GM10847 (cell line): ENCODE measurements around the gene MED26.
A peak's percentile ranks its signal among the peaks of the same experiment; 100 is the strongest.

Experiments
- POLR2A ChIP-seq: IDR thresholded peaks from 2 replicates; pipeline ENCODE4 v1.6.1; 2011; ENCODE audit not compliant: insufficient read length; ENCODE audit errors: extremely low read depth

MED26 gene, protein sequence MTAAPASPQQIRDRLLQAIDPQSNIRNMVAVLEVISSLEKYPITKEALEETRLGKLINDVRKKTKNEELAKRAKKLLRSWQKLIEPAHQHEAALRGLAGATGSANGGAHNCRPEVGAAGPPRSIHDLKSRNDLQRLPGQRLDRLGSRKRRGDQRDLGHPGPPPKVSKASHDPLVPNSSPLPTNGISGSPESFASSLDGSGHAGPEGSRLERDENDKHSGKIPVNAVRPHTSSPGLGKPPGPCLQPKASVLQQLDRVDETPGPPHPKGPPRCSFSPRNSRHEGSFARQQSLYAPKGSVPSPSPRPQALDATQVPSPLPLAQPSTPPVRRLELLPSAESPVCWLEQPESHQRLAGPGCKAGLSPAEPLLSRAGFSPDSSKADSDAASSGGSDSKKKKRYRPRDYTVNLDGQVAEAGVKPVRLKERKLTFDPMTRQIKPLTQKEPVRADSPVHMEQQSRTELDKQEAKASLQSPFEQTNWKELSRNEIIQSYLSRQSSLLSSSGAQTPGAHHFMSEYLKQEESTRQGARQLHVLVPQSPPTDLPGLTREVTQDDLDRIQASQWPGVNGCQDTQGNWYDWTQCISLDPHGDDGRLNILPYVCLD

GRCh38 chr19:16628183-16628983 lies at the start of gene MED26:
MED26 (minus strand) TSS chr19:16628204; CDS start chr19:16627943, 261 bp downstream.
- peak; percentile 93 for TF ChIP-seq POLR2A

GRCh38 chr19:16677055-16677454 lies 49.1 kb upstream of the MED26 start:
- TF ChIP-seq POLR2A = no peak

GRCh38 chr19:16676101-16676798 lies 48.2 kb upstream of the MED26 start:
- TF ChIP-seq POLR2A = no peak

- no peak for TF ChIP-seq POLR2A
Observed at GRCh38 chr19:16673231-16673630, 45.2 kb upstream of the MED26 start.

DNA sequence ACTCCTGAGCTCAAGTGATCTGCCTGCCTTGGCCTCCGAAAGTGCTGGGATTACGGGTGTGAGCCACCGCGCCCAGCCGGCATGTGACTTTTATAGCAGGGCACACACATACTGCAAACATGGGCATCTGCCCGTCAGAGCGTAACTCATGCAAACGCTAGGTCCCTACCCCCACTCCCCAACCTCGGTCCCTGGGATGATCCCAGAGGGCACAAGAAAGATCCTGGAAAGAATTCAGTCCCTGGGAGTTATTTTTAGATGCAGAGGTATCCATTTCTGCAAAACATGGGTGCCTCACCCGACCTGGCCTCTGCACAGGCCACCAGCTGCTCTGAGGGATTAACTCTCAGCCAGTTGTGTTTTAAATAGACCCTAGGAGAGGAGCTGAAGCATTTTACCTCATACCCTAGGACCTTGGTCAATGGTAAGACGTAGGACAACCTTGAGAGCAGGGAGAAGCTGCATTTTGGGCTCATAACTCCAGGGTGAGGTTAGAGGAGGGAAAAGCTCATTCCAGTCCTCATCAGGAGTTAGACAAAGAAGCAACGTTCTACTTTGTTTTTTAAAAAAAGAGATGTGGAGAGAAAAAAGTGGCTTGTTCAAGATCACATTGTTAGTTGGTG lies 43.8 kb upstream of the MED26 start:
- no peak for TF ChIP-seq POLR2A

DNA sequence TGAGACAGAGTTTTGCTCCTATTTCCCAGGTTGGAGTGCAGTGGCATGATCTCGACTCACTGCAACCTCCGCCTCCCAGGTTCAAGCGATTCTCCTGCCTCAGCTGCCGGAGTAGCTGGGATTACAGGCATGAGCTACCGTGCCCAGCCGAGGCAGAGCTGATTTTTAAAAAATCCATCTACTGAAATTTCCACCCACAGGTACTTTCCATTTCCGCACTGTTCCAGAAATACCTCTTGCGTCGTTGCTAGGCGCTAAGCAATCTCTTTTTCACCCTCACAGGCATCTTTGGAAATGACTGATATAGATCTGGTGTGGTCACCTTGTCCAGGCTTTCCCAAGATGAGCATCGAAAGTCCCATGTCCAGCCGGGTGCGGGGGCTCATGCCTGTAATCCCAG lies 42.3 kb upstream of the MED26 start:
- TF ChIP-seq POLR2A = no peak

DNA sequence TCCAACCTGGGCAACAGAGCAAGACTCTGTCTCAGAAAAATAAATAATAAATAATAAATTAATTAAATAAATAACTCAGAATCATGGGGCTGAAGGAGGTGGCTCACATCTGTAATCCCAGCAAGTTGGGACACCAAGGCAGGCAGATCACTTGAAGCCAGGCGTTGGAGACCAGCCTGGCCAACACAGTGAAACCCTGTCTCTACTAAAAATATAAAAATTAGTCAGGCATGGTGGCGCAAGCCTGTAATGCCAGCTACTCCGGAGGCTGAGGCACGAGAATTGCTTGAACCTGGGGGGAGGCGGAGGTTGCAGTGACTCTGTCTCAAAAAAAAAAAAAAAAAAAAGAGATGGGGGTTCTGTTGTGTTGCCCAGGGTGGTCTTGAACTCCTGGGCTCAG lies 40.2 kb upstream of the MED26 start:
- no peak for TF ChIP-seq POLR2A

GRCh38 chr19:16661480-16662034 lies 33.6 kb upstream of the MED26 start:
- no peak for TF ChIP-seq POLR2A

- peak; percentile 28 for TF ChIP-seq POLR2A
Observed at GRCh38 chr19:16660763-16661479, 32.9 kb upstream of the MED26 start, which contains the start of gene TMEM38A. TMEM38A (plus strand) TSS chr19:16661139; CDS start chr19:16661218, 79 bp downstream.

DNA sequence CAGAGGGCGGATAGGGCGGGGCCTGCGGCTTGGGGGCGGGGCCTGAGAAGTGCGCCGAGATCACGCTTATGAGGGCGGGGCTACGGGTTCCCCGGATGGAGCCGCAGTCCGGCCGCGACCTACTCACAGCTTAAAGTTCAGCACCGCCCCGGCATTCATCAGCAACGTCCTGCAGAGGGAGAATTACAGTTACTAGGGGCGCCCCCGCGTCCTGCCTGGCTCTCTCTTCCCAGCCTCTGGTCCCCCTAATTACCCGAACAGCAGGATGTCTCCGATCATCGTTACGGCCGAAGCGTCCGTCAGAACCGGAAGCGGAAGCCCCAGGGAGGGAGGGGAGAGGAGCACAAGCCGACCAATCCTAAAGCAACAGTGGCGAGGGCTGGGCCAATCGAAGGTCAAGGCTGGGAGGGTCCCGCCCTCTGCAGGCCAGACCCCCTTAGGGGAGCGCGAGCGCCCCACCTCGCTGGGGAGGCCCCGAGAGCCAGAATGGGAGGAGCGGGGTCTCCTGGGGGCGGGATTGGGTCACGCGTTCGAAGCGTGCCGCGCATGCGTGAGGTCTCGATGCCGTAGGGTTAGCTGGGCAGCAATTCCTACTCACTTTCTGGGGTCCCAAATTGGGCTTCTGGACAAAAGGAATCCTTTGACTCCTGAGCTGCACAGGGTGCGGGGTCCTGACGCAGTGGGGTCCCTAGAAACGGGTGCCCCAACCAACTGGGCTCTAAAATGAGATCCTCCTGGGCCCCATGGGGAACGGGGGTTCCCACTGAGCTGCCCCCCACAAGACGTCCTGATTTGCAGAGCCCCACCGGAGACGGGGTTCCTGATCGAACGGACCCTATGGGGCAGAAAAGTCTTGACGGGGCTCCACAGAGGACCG lies 32.1 kb upstream of the MED26 start, which contains the start of gene SMIM7:
Gene SMIM7 (minus strand): TSS at position 313 of the 877 bp plus-strand sequence. CDS start 34 bp downstream, at position 279.
- TF ChIP-seq POLR2A = peak; percentile 89

DNA sequence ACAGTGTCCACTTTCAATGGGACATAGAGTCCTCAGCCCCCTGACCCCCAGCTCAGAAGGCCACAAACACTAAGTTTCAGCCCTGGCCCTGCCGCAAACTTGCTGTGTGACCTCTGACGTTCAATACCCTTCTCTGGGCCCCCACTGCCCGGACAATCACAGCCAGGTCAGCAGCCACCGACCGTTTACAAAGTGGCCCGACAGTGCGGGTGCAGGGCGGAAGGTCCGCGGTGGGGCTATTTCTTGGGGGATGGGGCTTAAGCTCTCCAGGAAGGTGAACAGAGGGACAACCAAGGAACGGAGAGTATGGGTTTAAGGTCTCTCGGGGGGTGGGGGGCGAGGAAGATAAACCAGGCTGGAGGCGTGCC lies 31.4 kb upstream of the MED26 start:
- no peak for TF ChIP-seq POLR2A

DNA sequence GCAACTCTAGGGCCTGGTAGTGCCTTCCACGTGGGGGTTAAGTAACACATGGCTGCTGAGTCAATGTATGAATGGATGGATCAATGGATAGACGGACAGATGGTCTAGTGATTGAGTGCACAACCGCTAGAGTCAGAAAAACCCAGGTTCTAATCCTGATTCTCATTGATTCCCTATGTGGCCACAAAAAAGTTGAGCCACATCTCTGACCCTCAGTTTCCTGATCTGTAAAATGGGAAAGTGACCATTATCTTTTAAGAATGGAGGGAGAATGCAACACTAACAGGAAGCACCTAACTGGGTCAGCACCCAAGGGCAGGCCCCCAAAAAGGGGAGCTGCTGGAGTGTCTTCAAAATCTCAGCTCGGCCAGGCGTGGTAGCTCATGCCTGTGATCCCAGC lies 29.4 kb upstream of the MED26 start:
- TF ChIP-seq POLR2A = no peak

GRCh38 chr19:16655727-16656126 lies 27.7 kb upstream of the MED26 start:
- no peak for TF ChIP-seq POLR2A
